C4-2B (cell line): ENCODE data around the gene LDB2.

ENCODE experiments used
- ZFX ChIP-seq: fragments of 450-650 bp; IDR thresholded peaks from 2 replicates; pipeline ENCODE4 v1.6.1; 2017
- TF ChIP-seq, protein P1 (sequence below): fragments of 450-650 bp; conservative IDR thresholded peaks from 2 replicates; pipeline ENCODE4 v1.5.1; 2017; ENCODE audit warnings: mild to moderate bottlenecking

DNA sequence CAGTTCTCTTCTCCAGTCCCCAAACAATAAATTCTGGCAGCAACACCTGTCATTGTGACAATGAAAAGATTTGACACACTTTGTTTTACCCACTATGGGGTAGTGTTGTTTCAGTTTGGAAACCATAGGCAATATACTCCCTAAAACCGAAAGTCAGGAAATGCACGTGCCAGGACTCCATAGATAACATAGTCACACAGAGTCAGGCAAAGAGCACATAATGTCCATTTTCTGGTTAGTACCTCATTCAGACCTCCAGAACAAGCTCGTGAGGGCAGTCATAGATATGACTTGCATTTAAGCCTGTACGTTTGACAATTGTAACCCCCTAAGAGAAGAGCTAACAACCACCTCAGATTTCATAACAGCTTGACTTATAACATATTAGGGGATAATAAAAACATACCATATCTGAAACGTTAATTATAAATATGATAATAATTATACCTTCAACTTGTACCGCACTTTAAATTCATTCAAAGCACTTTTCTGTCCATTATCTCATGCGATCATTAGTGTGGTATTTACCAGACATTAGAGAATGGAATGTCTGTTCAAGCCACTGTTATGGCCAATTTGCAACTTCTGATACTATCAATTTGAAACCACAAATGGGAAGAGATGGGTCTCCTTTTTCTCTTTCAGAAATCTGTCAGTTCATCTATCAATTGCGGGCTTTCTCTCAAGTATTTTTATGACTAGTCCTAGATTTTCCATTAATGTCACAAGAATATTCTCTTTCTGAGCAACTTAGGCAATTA lies 147.4 kb downstream of the LDB2 start:
- TF ChIP-seq, protein P1, sequence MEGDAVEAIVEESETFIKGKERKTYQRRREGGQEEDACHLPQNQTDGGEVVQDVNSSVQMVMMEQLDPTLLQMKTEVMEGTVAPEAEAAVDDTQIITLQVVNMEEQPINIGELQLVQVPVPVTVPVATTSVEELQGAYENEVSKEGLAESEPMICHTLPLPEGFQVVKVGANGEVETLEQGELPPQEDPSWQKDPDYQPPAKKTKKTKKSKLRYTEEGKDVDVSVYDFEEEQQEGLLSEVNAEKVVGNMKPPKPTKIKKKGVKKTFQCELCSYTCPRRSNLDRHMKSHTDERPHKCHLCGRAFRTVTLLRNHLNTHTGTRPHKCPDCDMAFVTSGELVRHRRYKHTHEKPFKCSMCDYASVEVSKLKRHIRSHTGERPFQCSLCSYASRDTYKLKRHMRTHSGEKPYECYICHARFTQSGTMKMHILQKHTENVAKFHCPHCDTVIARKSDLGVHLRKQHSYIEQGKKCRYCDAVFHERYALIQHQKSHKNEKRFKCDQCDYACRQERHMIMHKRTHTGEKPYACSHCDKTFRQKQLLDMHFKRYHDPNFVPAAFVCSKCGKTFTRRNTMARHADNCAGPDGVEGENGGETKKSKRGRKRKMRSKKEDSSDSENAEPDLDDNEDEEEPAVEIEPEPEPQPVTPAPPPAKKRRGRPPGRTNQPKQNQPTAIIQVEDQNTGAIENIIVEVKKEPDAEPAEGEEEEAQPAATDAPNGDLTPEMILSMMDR = no peak
- TF ChIP-seq ZFX = no peak
